NCI-H2107 (cell line): Measurements from ENCODE around the gene BCO1.

Experiments
- DNase-seq: peaks from one replicate; lab custom pipeline; 2025; lab: John Stamatoyannopoulos, UW

Gene BCO1

DNA sequence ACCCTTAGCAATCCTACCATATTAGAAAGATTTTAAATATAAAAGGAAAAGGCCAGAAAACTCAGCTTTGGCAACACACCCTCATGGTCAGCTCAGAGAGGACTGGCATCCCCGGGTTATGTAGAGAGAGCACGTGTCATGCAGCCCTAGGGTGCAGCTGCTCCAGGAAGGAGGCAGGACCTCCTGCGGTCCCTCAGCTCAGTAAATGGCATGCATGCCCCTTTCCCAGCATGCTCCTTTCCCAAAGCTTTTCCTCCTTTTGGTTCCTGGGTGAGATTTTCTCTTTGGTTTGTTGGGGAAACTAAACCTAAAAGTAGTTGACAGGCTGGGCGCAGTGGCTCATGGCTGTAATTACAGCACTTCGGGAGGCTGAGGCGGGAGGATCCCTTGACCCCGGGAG, 80.2 kb downstream of the BCO1 start:
- no peak for DNase-seq

DNA sequence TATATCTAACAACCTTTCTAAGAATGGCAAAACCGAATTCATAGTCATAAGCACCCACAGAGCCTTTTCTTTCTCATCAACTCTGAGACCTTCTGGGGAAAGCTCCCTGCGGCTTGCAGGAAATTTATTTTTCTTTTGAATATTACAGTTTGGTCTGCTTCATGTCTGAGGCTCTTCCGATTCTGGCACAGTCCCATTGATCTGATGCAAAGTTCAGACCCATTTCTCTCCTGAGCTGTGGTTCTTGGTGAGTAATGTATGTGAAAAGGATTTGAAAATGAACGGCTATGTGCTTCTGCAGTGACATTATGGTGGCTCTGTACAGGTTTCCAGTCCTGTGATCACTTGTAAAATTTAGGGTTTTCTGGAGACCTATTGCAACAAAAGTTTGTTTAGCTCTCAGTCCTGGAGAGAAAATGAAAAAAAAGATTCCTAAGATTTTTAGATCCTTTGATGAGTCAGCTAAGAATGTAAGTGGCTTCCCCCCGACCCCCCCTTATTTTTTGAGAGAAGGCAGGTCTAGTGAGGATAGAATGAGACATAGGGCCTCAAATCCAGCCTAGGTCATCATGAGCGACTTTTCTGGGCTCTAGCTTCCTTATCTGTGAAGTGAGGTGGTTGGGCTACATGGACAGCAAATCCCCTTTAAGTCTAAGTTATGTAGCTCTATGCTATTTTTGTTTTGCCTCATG, 80.9 kb downstream of the BCO1 start:
- DNase-seq, result no peak

- no peak for DNase-seq
Observed at GRCh38 chr16:81321039-81321438, 82.5 kb downstream of the BCO1 start.

DNA sequence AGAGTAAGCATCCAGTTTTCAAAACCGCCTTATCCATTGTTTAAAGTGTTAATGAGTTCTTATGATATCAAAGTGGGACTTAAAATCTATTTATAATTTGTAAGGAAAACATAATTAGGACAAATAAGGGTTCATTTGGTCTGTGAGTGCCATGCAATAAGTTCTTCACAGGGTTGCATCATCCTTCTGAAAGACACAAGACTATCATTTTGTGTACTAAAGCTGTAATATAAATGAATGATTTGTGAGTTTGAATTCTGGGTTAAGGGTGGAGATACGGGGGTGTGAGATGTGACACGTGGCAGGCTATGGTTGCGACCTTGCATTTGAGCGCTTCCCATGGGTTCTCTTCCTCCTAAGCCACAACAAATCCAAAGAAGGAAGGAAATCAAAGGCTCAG, 83.0 kb downstream of the BCO1 start:
- DNase-seq, result no peak

DNA sequence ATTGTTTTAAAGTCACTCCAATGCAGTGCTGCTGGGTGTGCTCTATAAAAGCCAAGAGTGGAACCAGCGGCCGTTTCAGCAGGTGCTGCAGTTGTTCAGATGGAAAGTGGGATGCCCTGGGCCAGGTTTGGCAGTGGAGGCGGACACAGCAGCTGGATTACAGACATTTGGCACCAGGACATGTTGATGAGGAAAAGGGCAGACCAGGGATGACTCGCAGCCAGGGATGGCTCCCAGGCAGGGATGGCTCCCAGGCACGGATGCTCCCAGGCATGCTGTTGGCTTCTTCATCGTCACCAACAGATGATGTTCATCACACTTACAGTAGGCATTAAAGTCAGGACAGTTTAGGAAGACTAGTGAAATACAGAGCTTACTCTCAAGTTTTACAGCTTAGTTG, 86.3 kb downstream of the BCO1 start:
- DNase-seq, result no peak

- no peak for DNase-seq
Observed at GRCh38 chr16:81327011-81327410, 88.5 kb downstream of the BCO1 start.

DNA sequence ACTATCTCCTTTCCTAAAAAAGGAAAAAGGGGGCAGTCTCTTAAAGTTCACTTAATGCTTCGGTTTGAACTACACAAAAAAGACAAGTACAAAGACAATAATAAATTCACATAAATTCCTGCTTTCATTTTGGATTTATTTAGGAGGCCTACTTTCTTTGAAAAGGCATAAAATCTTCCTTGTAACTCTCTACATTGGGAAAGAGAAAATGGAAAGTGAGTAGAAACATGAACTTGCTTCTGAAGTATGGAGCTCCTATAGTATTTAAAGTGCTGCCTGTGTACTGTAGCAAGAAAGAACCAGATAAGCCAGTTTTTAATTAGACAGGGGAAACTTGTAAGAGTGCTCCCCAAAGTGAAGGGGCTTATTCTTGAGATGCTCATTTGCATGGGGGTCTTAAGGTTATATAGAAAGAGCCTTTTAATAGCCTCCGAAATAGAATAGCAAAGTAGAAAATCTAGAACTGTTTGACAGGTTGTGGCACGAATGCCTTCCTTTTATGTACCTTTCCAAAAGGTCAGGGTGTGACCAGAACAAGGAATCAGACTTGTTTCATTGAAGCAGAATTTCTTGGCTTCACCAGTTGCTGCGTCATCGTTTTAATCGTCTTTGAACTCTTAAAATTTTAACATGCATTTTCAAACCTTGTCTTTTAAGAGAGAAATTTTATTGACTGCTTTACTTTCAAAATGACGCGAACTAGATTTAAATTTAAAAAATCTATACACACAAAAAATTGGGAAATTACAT, 89.1 kb downstream of the BCO1 start:
- no peak for DNase-seq

GRCh38 chr16:81329947-81330346, 91.5 kb downstream of the BCO1 start:
- no peak for DNase-seq

DNA sequence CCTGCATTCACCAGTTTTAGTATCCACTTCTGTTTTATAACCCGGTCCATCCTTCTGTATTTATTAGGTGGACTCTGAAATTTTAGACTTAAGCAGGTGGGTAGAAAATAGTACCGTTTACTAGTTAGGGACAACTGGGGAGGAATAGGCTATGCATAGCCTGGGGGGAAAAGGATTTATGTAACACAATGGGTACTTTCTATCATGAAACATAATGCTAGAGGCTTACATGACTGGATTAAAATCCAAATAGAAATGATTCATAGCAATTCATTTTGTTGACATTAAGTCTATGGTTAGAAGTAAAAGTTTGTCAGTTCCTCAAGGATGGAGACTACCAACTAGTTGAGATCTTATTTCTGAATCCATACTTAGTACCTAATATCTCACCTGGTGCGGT, 94.9 kb downstream of the BCO1 start:
- no peak for DNase-seq

GRCh38 chr16:81335669-81336068, 97.2 kb downstream of the BCO1 start:
- DNase-seq, result no peak

DNA sequence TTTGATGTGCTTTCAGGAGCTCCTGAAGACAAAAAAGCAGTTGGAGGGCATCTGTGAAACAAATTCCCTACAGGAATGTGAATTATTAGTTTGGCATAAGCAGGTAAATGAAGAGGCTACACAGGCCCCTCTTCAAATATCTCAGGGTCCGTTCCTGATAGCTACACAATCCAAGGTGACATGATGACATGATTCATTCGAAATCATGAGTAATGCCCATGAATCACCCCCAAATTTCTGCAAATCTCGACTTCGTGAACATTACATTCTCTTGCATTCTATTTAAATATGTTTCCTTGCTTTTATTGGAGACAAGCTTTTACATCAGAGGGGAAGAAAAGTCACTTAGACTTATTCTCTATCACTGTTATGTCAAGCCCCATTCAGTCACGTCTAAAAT, 98.6 kb downstream of the BCO1 start:
- no peak for DNase-seq
